ENCODE data around the gene KRTAP12-1. TPM values are rescaled to one million over a fixed set of nuclear protein-coding genes. Genes with fewer than 3 reads are reported as not detected.

The KRTAP12-1 gene
- total and polyA plus RNA-seq, 9 of the 15 experiments (the other 6 are each of a cell fraction or from before 2014, with no cell fraction given), result not detected

GRCh38 chr21:44650265-44650972 is 31.5 kb downstream of the KRTAP12-1 start:
- TF ChIP-seq POLR3G (IDR thresholded peaks at IDR 0.05; ENCODE audit: extremely low read depth, insufficient read length, insufficient replicate concordance) (no peak), USF2 (CRISPR knock-in tag; IDR thresholded peaks at IDR 0.05) (peak; percentile 61), HCFC1 (IDR thresholded peaks at IDR 0.05; ENCODE audit: low read depth, low read length) (no peak), CEBPB (tag; IDR thresholded peaks at IDR 0.05) (0 out of 2 replicates have a peak, but pooled peaks have one; percentile 16), TAL1 (IDR thresholded peaks at IDR 0.05) (no peak), RAD51 (IDR thresholded peaks at IDR 0.05; ENCODE audit: borderline replicate concordance, low read depth) (peak; percentile 61; the same call in 1 of the 2 replicates), PCBP1 (IDR thresholded peaks at IDR 0.05; ENCODE audit: low read depth, low read length, poor library complexity, severe bottlenecking) (no peak), SAP30 (IDR thresholded peaks at IDR 0.05; ENCODE audit: borderline replicate concordance, insufficient read depth, low read depth, low read length, poor library complexity, severe bottlenecking) (no peak), USF1 (CRISPR knock-in tag; IDR thresholded peaks at IDR 0.05) (peak; percentile 68), ILF3 (IDR thresholded peaks at IDR 0.05; ENCODE audit: borderline replicate concordance) (no peak), FOXM1 (IDR thresholded peaks at IDR 0.05; ENCODE audit: low read depth) (no peak), FOXM1 (CRISPR knock-in tag; IDR thresholded peaks at IDR 0.05; ENCODE audit: low read depth) (no peak), TBP (optimal IDR thresholded peaks at IDR 0.05; ENCODE audit: low read depth, low read length) (no peak)
- FAIRE-seq (no peak), ATAC-seq (no peak), DNase-seq (ENCODE audit: extremely low read depth in 1 of 4, low spot score in 3 of 4) (no peak)
- ChIA-PET CTCF (ENCODE audit: low intra/inter-chr PET ratio) (no interaction called here), POLR2A (interaction anchor here (0.6 to 1.2 kb wide), 4 partner anchors 13 to 1131 kb away, joined by 3 to 4 read pairs (median 4); partner anchors contain the start of genes KRTAP10-10 and KRTAP12-1)
- Histone ChIP-seq H3K4me1 (replicated peaks in 1 of 2; ENCODE audit: control insufficient read depth in 2 of 2, insufficient read depth in 2 of 2, low read length in 2 of 2) (peaks cover 0 to 6% of the 10 kb centered on the region in 2 experiments; a peak in 2 of 5 replicates), H3K79me2 (ENCODE audit: control insufficient read depth, insufficient read depth, low read length) (no peaks in the 10 kb centered on the region), H3K27me3 (ENCODE audit: control insufficient read depth in 2 of 2, insufficient read depth in 2 of 2, low read length in 2 of 2) (peaks cover 13 to 74% of the 10 kb centered on the region in 2 experiments; a peak in 4 of 5 replicates), H3K9ac (ENCODE audit: insufficient read depth in 1 of 2, low read depth in 2 of 2, low read length in 2 of 2) (no peak overlapping the region), H3K27ac (ENCODE audit: extremely low read depth, low read depth, low read length) (no peak overlapping the region), H3K4me2 (ENCODE audit: insufficient read depth, low read length) (no peak overlapping the region), H2AFZ (ENCODE audit: low read depth, low read length) (no peak overlapping the region), H3K9me3 (replicated peaks; ENCODE audit: control insufficient read depth, insufficient read depth, low read depth, low read length) (no peaks in the 10 kb centered on the region), H4K20me1 (replicated peaks; ENCODE audit: control insufficient read depth, insufficient read depth, low read length) (no peaks in the 10 kb centered on the region), H3K36me3 (ENCODE audit: control insufficient read depth, insufficient read depth, low read length) (no peaks in the 10 kb centered on the region), H3K9me1 (ENCODE audit: control insufficient read depth, insufficient read depth, low read length) (no peaks in the 10 kb centered on the region), H3K4me3 (no peak overlapping the region)
- WGBS (ENCODE audit: insufficient coverage, low coverage, missing lambda C conversion rate), result 1% methylated on average over 20 of the region's 20 CpGs
- intact Hi-C loops (cut with micrococcal nuclease), result no loop called here
- in situ Hi-C loops (cut with MboI), result no loop called here
- BruUV-seq (replicated peaks), result no TSS peak
